GM21515 (cell line): Measurements from ENCODE around the gene IMPA2.

ENCODE experiments used
- ATAC-seq: cut with Tn5 transposase; IDR thresholded peaks from one replicate; pipeline ENCODE4 v1.9.1; 2021; ENCODE audit not compliant: unreplicated experiment

The IMPA2 gene

DNA sequence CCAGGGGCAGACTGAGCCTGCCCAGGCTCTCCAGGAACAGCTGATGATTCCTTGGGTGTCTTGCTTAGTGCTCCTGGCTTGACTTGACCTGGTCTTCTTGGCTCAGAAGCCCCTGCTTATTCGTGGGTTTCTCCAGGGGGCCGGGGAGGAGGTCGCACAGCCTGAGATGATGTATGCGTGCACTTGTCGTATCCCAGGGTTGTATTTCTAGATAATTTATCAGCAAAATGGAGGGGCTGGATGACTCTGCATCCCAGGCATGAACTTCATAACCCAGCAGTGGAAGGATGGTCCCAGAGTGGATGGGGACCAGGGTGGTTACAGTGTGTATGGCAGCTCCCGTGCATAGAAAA is 25.2 kb downstream of the IMPA2 start:
- no peak for ATAC-seq

DNA sequence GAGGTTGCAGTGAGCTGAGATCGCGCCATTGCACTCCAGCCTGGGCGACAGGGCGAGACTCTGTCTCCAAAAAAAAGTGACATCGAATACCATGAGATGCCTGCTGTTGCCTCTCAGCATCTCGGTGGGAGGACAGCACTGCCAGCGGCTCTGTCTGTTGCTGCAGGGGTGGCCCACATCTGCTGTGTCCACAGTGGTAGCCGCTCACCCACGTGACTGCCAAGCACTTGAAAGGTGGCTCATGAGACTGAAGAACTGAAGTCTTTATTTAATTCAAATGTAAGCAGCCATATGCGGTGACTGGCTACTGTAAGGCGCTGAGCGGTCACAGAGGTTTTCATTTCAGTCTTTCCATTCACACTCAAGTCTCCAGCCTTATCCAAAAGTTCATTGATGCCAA is 25.8 kb downstream of the IMPA2 start:
- no peak for ATAC-seq

DNA sequence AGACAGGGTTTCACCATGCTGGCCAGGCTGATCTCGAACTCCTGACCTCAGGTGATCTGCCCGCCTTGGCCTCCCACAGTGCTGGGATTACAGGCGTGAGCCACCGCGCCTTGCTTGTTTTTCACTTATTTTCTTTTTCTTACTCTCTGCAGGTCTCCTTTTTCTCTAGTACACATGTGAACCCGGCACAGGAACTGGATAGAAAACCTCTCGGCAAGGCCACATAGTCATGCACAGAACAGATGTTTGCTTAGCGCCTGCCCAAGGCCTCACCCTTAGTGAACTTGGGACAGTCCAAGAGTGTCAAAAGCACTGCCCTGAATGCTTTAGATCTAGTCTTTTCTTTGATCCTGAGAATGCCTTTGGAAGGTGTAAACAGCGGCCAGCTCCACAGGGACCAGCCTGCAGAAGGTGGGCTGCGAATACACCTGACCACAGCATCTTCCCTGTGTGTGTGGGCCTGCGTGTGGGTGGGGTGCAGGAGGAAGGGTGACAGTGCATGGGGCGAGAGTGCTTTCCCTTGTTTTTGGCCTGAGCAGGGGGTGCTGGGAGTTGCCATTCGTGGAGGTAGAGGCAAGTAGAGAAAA is 27.0 kb downstream of the IMPA2 start:
- ATAC-seq, result no peak

DNA sequence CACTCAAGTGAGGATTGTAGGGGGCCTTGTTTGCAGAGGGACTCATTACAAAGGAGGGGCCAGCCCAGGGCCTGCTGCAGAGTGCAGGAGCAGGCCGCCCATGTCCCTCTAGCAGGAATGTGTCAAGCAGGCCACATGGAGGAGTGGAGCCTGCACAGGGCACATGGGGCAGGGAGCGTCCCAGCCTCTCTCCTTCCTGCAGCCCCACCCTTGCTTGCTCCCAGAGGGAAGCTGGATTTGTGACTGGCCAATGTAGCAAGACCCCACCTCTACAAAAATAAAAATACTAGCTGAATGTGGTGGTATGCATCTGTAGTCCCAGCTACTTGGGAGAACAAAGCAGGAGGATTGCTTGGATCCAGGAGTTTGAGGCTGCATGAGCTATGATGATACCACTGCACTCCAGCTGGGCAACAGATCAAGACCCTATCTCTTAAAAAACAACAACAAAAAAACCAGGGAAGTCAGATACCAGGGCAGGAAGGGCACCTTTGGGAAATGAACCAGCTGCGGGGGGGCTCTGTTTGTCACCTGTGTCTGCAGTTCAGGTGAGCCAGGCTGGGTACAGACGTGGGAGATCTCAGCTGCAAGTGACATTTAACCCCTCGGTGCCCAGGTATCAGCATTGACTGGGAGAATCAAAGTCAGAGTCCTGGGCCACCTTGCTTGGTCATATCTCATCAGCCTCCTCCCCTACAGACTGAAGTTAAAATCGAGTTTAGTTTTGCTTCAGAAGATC is 27.7 kb downstream of the IMPA2 start:
- no peak for ATAC-seq

DNA sequence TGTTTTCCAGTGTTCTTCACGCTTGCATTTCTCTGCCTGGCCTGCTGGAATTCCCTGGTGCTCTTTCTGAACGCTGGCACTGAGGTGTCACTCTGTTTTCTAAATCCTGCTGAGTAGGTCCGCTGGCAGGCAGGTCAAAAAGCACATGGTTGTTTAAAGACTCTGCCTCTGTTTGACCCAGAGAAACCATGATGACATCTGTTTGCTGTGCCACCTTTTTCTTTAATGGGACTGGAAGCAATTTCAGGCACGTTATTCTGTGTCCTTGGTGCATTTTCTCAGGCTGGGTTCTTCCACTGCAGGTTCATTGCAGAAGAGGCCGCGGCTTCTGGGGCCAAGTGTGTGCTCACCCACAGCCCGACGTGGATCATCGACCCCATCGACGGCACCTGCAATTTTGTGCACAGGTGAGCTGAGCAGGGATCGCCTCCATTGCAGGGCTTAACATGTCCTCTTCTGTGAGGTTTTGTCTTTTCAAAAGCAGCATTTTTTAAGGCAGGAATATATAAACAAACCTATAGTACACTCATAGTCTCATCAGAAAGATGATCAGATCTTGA is 28.4 kb downstream of the IMPA2 start:
- ATAC-seq, result no peak

DNA sequence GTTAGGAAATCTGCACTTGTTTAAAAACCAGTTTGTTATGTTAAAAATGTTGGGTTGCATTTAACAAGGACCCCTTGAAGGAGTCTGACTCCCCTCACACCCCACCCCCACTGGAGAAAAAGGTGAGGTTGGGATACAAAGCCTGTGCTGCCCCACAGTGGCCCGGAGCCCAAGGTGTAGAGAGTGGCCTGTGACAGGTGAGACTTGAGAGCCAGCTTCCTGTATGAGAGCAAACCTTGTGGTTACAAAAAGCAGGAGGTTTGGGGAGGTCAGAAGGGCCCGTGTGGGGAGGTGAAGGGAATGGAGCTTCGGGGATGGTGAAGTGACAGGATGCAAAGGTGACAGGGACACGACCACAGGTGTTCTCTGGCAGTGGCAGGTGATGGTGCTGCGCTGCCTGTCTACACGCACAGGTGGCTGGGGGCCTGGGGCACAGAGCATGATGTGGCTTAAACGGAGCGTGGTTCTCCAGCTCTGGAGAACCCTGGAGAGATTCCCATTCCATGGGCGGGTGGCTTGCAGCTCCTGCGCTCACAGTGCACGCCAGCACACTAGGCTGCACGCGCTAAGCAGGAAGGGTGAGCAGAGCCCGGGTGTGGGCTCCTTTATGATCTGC is 29.0 kb downstream of the IMPA2 start:
- ATAC-seq, result no peak

DNA sequence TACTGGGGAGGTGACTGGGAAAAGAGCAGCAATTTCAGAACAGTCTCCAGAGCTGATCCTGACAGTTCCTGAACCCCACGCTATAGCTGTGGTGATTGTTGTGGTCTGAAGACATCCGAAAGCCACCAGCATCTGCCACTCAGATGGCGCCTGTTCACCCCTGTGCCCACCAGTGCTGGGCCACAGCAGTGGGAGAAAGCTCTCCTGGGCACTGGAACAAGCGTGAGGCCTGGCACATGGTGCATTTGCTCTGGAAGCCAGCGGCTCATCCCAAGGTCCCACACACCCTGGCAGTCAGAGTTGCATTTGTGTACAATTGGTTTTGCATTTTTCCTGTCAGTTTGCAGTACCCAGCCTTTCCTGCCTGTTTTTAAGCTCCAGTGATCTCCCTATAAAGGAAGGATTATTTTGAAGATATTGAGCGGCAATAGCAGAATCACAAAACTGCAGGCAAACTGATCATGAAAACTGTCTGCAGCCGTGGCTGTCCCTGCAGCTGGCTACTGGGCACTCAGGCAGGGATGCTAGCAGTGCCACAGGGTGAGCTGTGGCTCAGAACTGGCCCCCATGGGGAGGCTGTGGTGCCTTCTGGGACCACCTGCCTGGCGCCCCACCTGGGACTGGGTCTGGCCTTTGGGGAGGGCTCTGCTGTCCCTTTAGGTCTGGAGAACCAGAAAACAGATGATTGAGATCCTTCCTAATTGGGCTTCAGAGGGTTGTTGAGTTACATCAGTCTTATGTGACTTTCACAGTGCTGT is 30.1 kb downstream of the IMPA2 start:
- ATAC-seq, result no peak

DNA sequence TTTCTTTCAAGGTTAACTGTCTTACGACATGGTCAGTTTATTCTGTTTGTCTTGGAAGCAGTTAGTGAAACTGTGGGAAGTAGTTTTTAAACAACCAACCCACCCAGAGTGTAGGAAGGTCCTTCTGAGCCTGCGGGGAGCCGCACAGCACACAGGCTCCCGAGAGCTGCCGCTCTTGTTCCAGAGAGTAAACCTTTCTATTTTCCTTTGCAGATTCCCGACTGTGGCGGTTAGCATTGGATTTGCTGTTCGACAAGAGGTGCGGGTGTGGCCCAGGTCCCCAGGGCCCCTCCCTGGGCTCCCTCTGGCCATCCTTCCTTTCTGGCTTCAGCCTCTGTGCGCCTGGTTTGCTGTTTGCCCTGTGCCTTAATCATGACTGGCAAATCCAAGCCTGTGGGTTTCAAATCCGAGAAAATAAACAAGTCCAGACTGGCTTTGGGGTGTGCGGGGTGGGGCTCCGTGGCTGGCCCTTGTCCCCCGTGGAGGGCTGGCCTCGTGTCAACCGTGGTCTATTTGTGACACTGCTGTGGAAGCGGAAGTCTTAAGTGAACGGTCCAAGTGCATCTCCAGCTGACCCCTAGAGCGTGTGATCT is 30.7 kb downstream of the IMPA2 start:
- no peak for ATAC-seq

DNA sequence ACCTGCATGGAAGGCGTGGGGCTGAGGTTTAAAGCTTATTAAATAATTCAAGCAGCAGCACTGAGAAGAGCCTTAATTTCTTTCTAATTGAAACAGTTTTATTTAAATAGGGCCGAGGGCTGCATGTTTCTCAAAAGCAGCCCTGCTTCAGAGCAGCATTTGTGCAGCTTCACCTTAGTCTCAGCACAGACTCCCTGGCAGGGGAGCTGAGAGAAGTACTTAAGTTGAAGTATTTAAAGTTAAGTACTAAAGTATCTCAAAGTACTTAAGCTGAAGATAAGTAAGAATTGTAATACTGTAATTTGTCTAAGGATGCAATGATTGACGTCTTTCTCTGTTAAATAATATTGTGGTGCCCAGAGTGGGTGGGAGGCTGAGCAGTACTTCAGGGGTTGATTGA is 31.4 kb downstream of the IMPA2 start:
- ATAC-seq, result no peak

DNA sequence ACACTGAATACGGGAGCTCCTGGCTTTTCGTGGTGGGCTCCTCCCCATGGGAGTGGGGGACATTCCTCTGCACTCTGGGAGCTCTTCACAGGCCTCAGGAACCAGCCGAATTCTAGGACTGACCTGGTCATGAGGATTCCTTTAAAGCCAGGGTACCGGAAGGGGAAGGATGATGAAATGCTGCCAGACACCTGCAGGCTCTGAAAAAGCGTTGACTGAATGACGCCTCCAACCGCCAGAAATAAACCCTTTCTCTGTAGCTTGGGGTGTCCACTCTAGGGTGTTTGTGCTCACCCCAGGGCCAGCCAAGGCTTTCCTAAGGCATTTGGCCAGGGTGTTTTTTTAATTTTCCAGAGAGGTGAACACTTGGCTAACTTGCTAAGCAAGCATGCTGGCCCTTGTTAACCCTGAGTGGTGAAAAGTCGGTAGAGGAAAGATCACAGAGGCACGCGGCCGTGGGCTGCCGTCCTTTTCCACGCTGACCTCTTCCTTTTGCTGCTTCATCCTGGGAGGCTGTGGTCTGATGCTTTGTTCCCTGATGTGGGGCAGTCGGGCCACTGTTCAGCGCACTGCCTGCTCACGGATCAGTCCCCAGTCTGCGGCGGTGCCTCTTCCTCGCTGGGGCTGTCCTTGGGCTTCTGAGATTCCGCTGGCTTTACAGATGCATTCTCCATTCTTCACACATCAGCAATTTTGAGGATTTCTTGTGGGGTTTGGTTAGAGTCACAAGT is 32.0 kb downstream of the IMPA2 start:
- ATAC-seq, result no peak

DNA sequence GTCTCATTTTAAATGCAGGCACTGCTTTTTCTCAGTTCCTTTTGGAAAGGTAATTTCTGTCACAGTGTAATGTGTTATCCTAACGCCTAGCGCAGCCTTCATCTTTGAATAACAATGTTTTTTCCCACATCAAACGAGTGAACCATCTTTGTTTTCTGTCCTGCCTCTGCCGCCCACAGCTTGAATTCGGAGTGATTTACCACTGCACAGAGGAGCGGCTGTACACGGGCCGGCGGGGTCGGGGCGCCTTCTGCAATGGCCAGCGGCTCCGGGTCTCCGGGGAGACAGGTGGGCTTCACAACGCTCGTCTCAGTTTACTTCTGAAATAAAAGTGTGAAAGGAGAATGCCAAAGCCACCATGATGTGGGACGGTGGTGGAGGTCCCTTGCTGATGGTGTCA is 32.8 kb downstream of the IMPA2 start:
- ATAC-seq, result no peak

DNA sequence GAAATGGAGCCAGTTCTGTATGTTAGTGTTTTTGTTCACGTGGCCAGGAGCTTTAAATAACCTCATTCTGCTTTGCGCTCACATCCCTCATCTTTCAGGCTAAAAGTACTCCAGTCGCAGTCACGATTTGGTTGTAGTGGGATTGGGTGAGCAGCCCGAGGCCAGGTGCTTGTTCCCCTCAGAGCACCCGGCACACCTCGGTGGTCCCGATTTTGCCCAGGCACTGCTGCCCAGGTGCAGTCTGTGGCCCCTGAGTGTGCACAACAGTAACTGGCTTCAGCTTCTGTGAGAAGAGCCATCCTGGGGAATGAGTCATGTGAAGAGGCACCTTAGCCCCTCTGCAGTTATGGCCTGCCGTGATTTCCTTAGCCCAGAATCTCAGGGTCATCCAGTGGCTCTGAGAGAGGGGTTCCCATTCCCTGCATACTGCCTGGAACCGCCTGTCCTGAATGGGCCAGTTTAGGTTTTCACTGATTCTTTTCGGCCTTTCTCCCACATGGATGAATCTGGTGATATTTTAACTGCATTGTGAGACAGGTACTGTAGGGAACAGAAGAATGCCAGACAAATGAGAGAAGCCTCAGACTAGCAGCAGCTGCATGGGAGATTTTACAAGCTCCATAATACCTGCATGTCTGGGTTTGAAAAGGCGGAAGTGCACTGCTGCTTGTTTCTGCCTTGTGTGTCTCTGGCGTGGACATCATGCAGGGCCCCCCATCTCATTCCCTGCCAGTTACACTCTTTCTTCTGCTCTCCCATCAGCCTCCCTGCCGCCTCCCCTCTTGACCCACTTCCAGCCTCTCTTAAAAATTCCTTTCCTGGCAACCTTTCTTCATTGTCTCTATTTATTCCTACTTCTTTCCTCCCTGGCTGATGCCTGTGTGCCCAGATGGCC is 33.5 kb downstream of the IMPA2 start:
- no peak for ATAC-seq

DNA sequence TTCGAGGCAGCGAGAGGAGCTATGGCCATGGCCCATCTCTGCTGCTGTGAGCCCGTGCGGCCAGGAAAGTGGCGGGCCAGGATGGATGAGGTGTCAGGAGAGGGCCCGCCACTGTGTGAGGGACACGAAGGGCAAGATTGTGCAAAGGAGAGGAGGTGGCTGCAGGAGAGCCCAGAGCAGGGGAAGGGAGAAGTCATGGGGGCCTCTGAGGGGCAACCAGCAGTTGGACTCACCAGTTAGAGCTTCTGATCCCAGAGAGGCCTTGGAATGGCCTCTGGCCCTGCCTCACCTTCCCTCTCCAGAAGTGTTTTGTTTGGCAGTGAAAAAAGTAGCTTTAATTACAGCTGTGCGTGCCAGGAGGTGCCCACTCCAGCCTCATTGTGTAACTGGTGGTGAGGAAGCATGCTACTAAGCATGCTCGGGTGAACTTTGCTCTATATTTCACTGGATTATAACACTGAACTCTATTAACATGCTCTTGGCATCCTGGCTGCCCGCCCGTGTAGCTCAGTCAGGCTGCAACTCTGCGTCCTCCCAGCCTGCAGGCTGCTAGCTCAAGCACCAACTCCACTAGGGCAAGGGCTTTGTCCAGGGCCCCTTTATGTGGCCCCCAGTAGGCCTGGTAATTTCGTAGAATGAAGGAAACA is 34.2 kb downstream of the IMPA2 start:
- no peak for ATAC-seq

DNA sequence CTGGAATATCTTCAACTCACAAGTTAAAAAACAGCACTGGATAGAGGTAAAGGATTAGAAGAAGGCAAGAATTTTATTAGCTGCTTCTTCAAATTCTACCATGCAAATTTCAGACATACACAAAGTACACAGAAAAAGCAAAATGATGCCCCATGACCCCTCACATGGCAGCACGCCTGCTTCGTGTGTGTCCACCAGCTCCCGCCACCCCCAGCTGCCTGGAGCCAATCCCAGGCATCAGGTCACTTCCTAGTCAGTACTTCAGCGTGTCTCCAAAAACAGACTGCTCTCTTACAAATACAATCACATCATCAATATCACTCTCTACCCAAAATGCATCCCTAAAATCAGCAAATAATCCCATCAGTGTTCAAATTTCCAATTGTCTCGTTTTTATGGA is 35.8 kb downstream of the IMPA2 start:
- ATAC-seq, result no peak

DNA sequence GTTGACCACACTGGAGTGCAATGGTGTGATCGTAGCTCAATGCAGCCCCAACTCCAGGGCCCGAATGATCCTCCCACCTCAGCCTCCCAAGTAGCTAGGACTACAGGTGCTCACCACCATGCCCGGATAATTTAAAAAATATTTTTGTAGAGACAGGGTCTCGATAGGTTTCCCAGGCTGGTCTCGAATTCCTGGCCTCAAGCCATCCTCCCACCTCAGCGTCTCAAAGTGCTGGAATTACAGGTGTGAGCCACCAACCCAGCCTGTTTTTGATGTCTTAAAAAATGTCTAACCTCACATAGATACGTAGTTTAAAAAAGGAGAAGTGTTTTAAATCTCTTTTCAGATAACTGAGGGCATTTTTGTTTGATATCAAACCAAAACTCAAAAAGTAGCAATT is 37.6 kb downstream of the IMPA2 start:
- no peak for ATAC-seq

DNA sequence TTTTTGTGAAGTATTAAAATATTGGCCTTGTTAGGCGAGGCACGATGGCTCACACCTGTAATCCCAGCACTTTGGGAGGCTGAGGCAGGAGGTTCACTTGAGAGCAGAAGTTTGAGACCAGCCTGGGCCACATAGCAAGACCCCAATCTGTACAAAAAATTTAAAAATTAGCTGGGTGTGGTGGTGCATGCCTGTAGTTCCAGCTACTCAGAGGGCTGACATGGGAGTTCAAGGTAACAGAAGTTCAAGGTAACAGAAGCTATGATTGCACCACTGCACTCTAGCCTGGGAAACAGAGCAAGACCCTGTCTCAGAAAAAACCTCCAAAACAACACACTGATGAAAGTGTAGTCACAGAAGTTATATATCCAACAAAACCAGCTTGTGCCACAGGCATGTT is 39.8 kb downstream of the IMPA2 start:
- no peak for ATAC-seq

DNA sequence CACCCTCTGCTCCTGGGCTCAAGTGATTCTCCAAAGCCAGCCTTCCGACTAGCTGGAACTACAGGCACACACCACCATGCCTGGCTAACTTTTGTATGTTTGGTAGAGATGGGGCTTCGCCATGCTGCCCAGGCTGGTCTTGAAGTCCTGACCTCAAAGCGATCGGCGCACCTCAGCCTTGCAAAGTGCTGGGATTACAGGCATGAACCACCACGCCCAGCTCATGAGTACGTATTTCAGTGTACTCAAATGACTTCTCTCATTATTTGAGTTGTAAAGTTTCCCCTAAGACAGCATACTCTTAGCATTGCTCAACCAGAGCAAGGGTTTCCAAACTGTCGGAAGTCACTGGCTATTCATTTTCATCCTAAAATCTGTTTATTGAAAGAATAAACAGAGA is 40.3 kb downstream of the IMPA2 start:
- no peak for ATAC-seq

DNA sequence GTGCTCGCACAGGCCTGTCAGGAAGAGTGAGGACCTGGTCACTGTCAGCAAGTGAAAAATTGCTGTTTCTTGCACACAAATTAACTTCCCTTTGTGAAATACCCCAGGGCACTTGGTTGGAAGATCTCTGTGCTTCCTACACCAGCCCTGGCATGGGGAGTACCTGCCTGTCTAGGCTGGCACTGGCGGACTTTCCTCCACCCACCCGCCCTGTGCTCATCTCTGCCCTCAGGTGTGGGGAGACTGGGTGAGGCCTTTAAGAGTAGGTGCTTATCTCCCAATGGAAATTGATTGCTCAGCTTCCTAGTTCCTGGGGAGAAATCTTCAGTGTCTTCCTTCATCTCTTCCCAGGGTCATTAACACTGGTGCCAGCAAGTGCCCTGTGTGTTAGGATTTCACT is 42.1 kb downstream of the IMPA2 start:
- no peak for ATAC-seq

DNA sequence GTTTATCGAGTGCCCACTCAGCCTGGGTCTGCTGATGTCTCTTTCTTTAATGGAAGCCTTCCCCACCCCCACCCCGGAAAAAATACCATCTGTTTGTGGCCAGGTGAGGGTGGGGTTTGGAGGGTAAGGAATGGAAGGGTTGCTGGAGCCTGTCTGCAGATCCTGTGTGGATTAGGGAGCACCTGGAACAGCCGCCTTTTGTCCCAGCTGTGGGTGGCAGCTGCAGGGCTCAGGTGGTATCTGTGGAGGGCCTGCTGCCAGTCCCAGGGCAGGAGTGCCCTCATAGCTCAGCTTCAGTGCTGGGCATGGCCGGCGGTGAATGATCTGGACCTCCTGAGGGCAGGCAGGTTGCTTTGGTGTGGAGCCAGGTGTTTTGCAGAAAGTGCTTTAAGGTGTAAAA is 45.3 kb downstream of the IMPA2 start:
- no peak for ATAC-seq
